Esophagus squamous epithelium (tissue), 5 donors: ENCODE data around the gene SGMS1. TPM values are rescaled to one million over a fixed set of nuclear protein-coding genes. Genes with fewer than 3 reads are reported as not detected.

Experiments used
- DNase-seq: peaks from one replicate; lab custom pipeline; 2025; lab: John Stamatoyannopoulos, UW
- H3K27ac ChIP-seq, 4 donors: fragments of 200-600 bp; sonication (generic); one replicate each; pipeline ENCODE4 v1.5.1; 2016 to 2019; ENCODE audit warnings: mild to moderate bottlenecking in 1 of 4
- H3K27me3 ChIP-seq, 4 donors: fragments of 200-600 bp; sonication (generic); 1 replicate in 3 of 4; 2 replicates in 1 of 4; pipeline versions ENCODE4 v1.5.1 to v1.6.0; 2017 to 2021; ENCODE audit warnings: antibody characterized with exemption in 1 of 4
- H3K36me3 ChIP-seq, 3 donors: fragments of 200-600 bp; sonication (generic); one replicate each; pipeline ENCODE4 v1.5.1; 2016 to 2019
- H3K4me1 ChIP-seq, 3 donors: fragments of 200-600 bp; sonication (generic); one replicate each; pipeline ENCODE4 v1.5.1; 2017 to 2019
- H3K4me3 ChIP-seq, 4 donors: fragments of 200-600 bp; sonication (generic); 1 replicate in 3 of 4; 2 replicates in 1 of 4; pipeline ENCODE4 v1.5.1; 2016 to 2019; ENCODE audit warnings: mild to moderate bottlenecking in 2 of 4, moderate library complexity in 1 of 4
- H3K9me3 ChIP-seq, 3 donors: fragments of 200-600 bp; sonication (generic); one replicate each; pipeline ENCODE4 v1.5.1; 2016 to 2019
- CTCF ChIP-seq, 6 experiments: fragments of 450-650 bp in 4 of 6; fragments of 200-600 bp in 2 of 6; sonication (generic) in 2 of 6; IDR thresholded peaks; one replicate each; pipeline ENCODE4 v1.5.1; 2016 to 2019; ENCODE audit warnings: antibody characterized with exemption in 6 of 6, mild to moderate bottlenecking in 4 of 6, moderate library complexity in 4 of 6
- POLR2A ChIP-seq, 4 donors: fragments of 450-650 bp; IDR thresholded peaks; one replicate each; pipeline ENCODE4 v1.6.1; 2017; ENCODE audit warnings: antibody characterized with exemption in 4 of 4, mild to moderate bottlenecking in 4 of 4, moderate library complexity in 3 of 4
- WGBS, 2 donors: methylation state at CpG; one replicate each; pipeline ENCODE4 v1.1.5; 2018; 5-methylcytosine and 5-hydroxymethylcytosine counted together
- intact Hi-C: fragments of 100-400 bp; cut with DNase I; formaldehyde crosslinking; loops from one replicate; pipeline ENCODE4 v1.15.0; 2022
- total RNA-seq, 4 donors: library from RNA; depleted of rRNA; stranded (reverse); fragments of >200 nt; gene quantifications; one replicate each; pipeline ENCODE4 v1.1.0, GENCODE V29; 2016
- donor health status: DM: yes; HTN: yes; CAD: no.

The SGMS1 gene
- total RNA-seq, 4 donors from 2014 or later: 39.4 to 64.1 (median 54.9) TPM

GRCh38 chr10:50514995-50515394 lies 108.8 kb downstream of the SGMS1 start:
- intact Hi-C loops: no loop called here
- no peaks in the 10 kb centered on the region for H3K9me3 ChIP-seq
- H3K27me3 ChIP-seq: no peaks in the 10 kb centered on the region
- 24 to 47% methylated on average over 2 of the region's 2 CpGs for WGBS, 2 donors
- H3K36me3 ChIP-seq: peaks cover 0 to 8% (median 0%) of the 10 kb centered on the region in 3 donors
- H3K27ac ChIP-seq: peak overlapping the region in 3 of 4 donors; percentile 23 to 62 (median 61)
- TF ChIP-seq CTCF (IDR thresholded peaks at IDR 0.05) (no peak), POLR2A (IDR thresholded peaks at IDR 0.05) (no peak)
- no peak for DNase-seq
- no peak overlapping the region for H3K4me3 ChIP-seq
- H3K4me1 ChIP-seq: peaks cover 0 to 55% (median 17%) of the 10 kb centered on the region in 3 donors

- Histone ChIP-seq H3K9me3 (no peaks in the 10 kb centered on the region), H3K27ac (peak overlapping the region in 1 of 4 donors; percentile 55), H3K4me3 (no peak overlapping the region), H3K27me3 (no peaks in the 10 kb centered on the region), H3K4me1 (peaks cover 0 to 55% (median 17%) of the 10 kb centered on the region in 3 donors), H3K36me3 (no peaks in the 10 kb centered on the region)
- DNase-seq: no peak
- intact Hi-C loops: no loop called here
- TF ChIP-seq CTCF (IDR thresholded peaks at IDR 0.05): no peak
- no peak for TF ChIP-seq POLR2A (IDR thresholded peaks at IDR 0.05)
- WGBS, 2 donors: 91 to 93% methylated on average over 4 to 5 of the region's 5 CpGs
These were observed 109.8 kb downstream of the SGMS1 start for GRCh38 chr10:50513956-50514355.

- WGBS, 2 donors: 83 to 91% methylated on average over 2 to 3 of the region's 3 CpGs
- intact Hi-C loops: no loop called here
- Histone ChIP-seq H3K27me3 (no peaks in the 10 kb centered on the region), H3K4me1 (peaks cover 0 to 55% (median 17%) of the 10 kb centered on the region in 3 donors), H3K4me3 (no peak overlapping the region), H3K9me3 (no peaks in the 10 kb centered on the region), H3K27ac (peak overlapping the region; percentile 16 to 57 (median 45)), H3K36me3 (no peaks in the 10 kb centered on the region)
- DNase-seq: no peak
- TF ChIP-seq POLR2A (IDR thresholded peaks at IDR 0.05): no peak
These were observed 110.9 kb downstream of the SGMS1 start for GRCh38 chr10:50512743-50513416.

DNA sequence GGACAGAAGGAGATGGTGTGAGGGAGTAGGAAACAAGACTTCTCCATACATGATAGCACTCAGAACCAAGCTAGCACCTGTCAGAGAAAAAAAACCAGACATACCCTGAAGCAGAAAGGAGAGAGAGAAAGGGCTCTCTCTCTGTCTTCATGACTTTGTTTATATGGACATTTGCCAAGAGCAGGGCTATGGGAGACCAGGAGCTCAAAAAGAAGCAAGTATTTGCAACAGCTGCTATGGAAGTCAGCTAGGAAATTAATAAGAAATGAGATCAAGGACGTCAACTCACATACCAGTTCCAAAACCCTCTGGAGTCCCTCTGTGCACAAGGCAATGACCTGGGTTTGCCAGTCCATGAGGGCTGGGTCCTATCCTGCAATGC lies 111.6 kb downstream of the SGMS1 start:
- intact Hi-C loops: no loop called here
- WGBS, 2 donors: 20 to 73% methylated on average over 1 of the region's 1 CpG

DNA sequence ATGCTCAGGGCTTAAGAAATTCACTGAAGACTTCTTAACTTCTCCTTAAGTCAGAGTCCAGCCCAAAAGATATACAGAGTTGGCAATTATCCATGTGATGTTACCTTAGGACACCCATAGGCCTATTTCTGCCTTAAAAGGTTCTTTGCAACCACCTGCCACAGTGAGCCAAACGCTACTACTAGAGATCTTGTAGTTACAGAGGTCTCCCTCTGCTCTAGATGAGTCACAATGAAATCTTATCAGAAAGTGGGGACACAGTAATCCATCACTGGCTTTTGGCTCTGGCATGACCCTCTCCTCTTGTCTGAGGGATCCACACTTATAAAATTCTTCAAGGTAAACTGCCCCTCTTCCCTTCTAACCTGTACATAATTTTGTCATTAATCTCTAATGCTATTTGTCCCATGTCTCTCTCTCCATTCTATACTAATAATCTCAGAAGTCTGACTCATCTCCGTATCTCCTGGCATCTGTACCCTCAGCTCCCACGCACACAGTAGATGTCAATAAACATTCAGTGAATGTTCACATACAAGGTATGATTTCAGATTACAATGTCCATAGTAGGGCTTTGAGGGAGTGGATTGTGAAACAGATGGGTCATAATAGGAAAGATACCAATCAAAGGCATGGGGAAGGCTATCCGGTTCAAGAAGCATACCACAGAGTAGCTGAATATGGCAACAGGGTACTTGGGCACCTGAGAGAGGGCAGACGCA lies 112.1 kb downstream of the SGMS1 start:
- H3K4me3 ChIP-seq: no peak overlapping the region
- H3K27me3 ChIP-seq: no peaks in the 10 kb centered on the region
- intact Hi-C loops: no loop called here
- peaks cover 0 to 55% (median 17%) of the 10 kb centered on the region in 3 donors for H3K4me1 ChIP-seq
- TF ChIP-seq POLR2A (IDR thresholded peaks at IDR 0.05) (no peak), CTCF (IDR thresholded peaks at IDR 0.05) (no peak)
- no peaks in the 10 kb centered on the region for H3K36me3 ChIP-seq
- no peaks in the 10 kb centered on the region for H3K9me3 ChIP-seq
- WGBS, 2 donors: 38 to 60% methylated on average over 5 of the region's 5 CpGs
- H3K27ac ChIP-seq: peak overlapping the region in 2 of 4 donors; percentile 33 to 55
- DNase-seq: no peak

More for the DNA sequence above, 111.6 kb downstream of the SGMS1 start:
- Histone ChIP-seq H3K4me1 (peaks cover 0 to 55% (median 17%) of the 10 kb centered on the region in 3 donors), H3K9me3 (no peaks in the 10 kb centered on the region), H3K36me3 (no peaks in the 10 kb centered on the region), H3K4me3 (no peak overlapping the region), H3K27ac (peak overlapping the region in 2 of 4 donors; percentile 33 to 55), H3K27me3 (no peaks in the 10 kb centered on the region)
- DNase-seq: no peak
- no peak for TF ChIP-seq POLR2A (IDR thresholded peaks at IDR 0.05)
- no peak for TF ChIP-seq CTCF (IDR thresholded peaks at IDR 0.05)
